GM18511 (cell line): ENCODE results near the gene CAMTA1.

ENCODE experiments used
- ATAC-seq: cut with Tn5 transposase; IDR thresholded peaks from one replicate; pipeline ENCODE4 v1.9.1; 2021; ENCODE audit warnings: mild to moderate bottlenecking, moderate library complexity; ENCODE audit not compliant: unreplicated experiment

The CAMTA1 gene

GRCh38 chr1:7534061-7534825 lies 749.0 kb downstream of the CAMTA1 start:
- no peak for ATAC-seq

- no peak for ATAC-seq
These were observed 749.8 kb downstream of the CAMTA1 start for GRCh38 chr1:7535016-7535415.

GRCh38 chr1:7535934-7536878 lies 751.0 kb downstream of the CAMTA1 start:
- ATAC-seq, result no peak

- no peak for ATAC-seq
These were observed 751.8 kb downstream of the CAMTA1 start for GRCh38 chr1:7536891-7537591.

GRCh38 chr1:7538033-7538432 lies 752.8 kb downstream of the CAMTA1 start:
- no peak for ATAC-seq

- no peak for ATAC-seq
These were observed 753.9 kb downstream of the CAMTA1 start for GRCh38 chr1:7538849-7539768.

- no peak for ATAC-seq
These were observed 754.5 kb downstream of the CAMTA1 start for GRCh38 chr1:7539769-7540175.

GRCh38 chr1:7540816-7541215 lies 755.6 kb downstream of the CAMTA1 start:
- ATAC-seq, result no peak

- no peak for ATAC-seq
These were observed 756.4 kb downstream of the CAMTA1 start for GRCh38 chr1:7541629-7542028.

- ATAC-seq, result no peak
These were observed 758.5 kb downstream of the CAMTA1 start for GRCh38 chr1:7543718-7544090.

GRCh38 chr1:7549277-7550161 lies 764.3 kb downstream of the CAMTA1 start:
- no peak for ATAC-seq

GRCh38 chr1:7550261-7550865 lies 765.1 kb downstream of the CAMTA1 start:
- ATAC-seq, result no peak

GRCh38 chr1:7550981-7551380 lies 765.7 kb downstream of the CAMTA1 start:
- ATAC-seq, result no peak

GRCh38 chr1:7551442-7551841 lies 766.2 kb downstream of the CAMTA1 start:
- no peak for ATAC-seq

GRCh38 chr1:7552402-7552801 lies 767.1 kb downstream of the CAMTA1 start:
- ATAC-seq, result no peak

- ATAC-seq, result no peak
These were observed 767.9 kb downstream of the CAMTA1 start for GRCh38 chr1:7553042-7553690.

- no peak for ATAC-seq
These were observed 769.4 kb downstream of the CAMTA1 start for GRCh38 chr1:7554385-7555235.
